ENCODE measurements around the gene CDH26.

DNA sequence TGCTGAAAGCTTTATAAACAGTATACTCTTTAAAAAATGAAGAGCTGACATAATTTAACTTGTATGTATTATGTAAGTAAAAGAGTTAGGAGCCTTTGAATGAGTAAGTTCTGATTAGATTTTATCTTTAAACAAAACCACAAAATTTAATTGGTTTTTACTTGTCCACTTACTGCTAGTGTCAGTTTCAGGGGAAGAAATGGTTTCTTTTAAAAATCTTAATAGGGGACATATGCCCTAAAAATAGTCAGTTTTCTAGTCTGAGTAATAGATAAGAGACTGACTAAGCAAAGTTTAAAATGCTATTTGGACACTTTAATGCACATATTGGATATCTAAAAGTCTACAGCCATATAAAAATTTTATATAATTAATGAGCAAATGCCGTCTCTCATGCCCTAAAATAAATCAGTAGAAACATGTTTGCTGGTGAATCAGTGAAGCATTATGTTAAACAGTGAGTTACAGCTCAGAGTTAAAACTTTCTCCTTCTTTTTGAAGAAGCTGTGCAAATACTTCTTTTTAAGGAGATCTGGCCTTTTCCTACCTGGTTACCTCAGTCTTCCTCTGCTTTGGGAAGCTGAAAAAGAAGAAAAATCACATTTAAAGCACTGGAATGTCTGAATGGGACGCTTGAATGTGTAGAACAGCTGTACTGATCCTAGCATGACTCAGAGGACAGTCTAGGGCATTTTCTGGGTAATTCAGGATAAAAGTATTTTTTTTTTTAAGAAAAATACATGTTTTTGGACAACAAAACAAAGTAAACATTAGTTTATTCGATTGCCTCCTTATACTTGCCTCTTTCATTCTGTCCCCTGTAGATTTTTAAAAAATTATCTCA lies 55.3 kb downstream of the CDH26 start:
- TF ChIP-seq ZNF878 (CRISPR knock-in tag; IDR thresholded peaks at IDR 0.05), result no peak
- TF ChIP-seq EZH2 (conservative IDR thresholded peaks at IDR 0.05; ENCODE audit: low read depth, low read length), result no peak
- no peak for TF ChIP-seq CTCF (CRISPR knock-in tag; IDR thresholded peaks at IDR 0.05)
- TF ChIP-seq ZSCAN30 (CRISPR knock-in tag; IDR thresholded peaks at IDR 0.05), result no peak
- TF ChIP-seq, protein P1, sequence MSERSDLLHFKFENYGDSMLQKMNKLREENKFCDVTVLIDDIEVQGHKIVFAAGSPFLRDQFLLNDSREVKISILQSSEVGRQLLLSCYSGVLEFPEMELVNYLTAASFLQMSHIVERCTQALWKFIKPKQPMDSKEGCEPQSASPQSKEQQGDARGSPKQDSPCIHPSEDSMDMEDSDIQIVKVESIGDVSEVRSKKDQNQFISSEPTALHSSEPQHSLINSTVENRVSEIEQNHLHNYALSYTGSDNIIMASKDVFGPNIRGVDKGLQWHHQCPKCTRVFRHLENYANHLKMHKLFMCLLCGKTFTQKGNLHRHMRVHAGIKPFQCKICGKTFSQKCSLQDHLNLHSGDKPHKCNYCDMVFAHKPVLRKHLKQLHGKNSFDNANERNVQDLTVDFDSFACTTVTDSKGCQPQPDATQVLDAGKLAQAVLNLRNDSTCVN (CRISPR knock-in tag; IDR thresholded peaks at IDR 0.05; ENCODE audit: borderline replicate concordance), result no peak
- TF ChIP-seq ZBTB37 (CRISPR knock-in tag; IDR thresholded peaks at IDR 0.05), result no peak
- TF ChIP-seq POLR2A (IDR thresholded peaks at IDR 0.05; ENCODE audit: insufficient read depth in 1 of 2, low read depth in 2 of 2, low read length in 2 of 2), result no peak
- no peak for TF ChIP-seq ATF4 (CRISPR knock-in tag; IDR thresholded peaks at IDR 0.05)
- TF ChIP-seq REST (IDR thresholded peaks at IDR 0.05; ENCODE audit: borderline replicate concordance in 1 of 2, low read depth in 1 of 2, low read length in 2 of 2), result no peak

All from HepG2 (cell line).